MCF 10A (cell line): Measurements from ENCODE around the gene ADM2. TPM values are rescaled to one million over a fixed set of nuclear protein-coding genes. Genes with fewer than 3 reads are reported as not detected.

Experiments
- BruUV-seq: library from RNA; stranded (reverse); fragments of 400-500 nt; replicated peaks from 2 replicates; lab custom pipeline; 2021; lab: Mats Ljungman, UMichigan
- CTCF ChIA-PET: fragments of 300-600 bp; sonication (Branson Sonifier 250); formaldehyde crosslinking; extraction: SDS; loops from one replicate; lab custom pipeline; 2021; ENCODE audit warnings: antibody characterized with exemption, inconsistent platforms; lab: Yijun Ruan, JAX
- POLR2A ChIA-PET: fragments of 300-600, 350-650 bp; sonication (Branson Sonifier 250); formaldehyde crosslinking; extraction: SDS; loops from one replicate; lab custom pipeline; 2020; ENCODE audit warnings: antibody characterized with exemption, inconsistent platforms; lab: Yijun Ruan, JAX
- DNase-seq: peaks from one replicate; pipeline ENCODE4 v3.0.0-alpha.2; 2018; ENCODE audit not compliant: unreplicated experiment
- H3K27ac Mint-ChIP-seq: one replicate; pipeline ENCODE4 v1.8.0; 2022; ENCODE audit warnings: mild to moderate bottlenecking, low read depth, mixed read lengths; ENCODE audit not compliant: unreplicated experiment
- H3K27me3 Mint-ChIP-seq: one replicate; pipeline ENCODE4 v1.8.0; 2022; ENCODE audit warnings: mixed read lengths; ENCODE audit not compliant: insufficient read depth, unreplicated experiment
- H3K36me3 Mint-ChIP-seq: one replicate; pipeline ENCODE4 v1.8.0; 2022; ENCODE audit warnings: mild to moderate bottlenecking, moderate library complexity, mixed read lengths; ENCODE audit not compliant: insufficient read depth, unreplicated experiment
- H3K4me1 Mint-ChIP-seq: one replicate; pipeline ENCODE4 v1.8.0; 2022; ENCODE audit warnings: mixed read lengths; ENCODE audit not compliant: insufficient read depth, unreplicated experiment
- H3K4me3 Mint-ChIP-seq: one replicate; pipeline ENCODE4 v1.8.0; 2022; ENCODE audit warnings: mild to moderate bottlenecking, moderate library complexity, mixed read lengths; ENCODE audit not compliant: unreplicated experiment
- H3K9me3 Mint-ChIP-seq: one replicate; pipeline ENCODE4 v1.8.0; 2022; ENCODE audit warnings: mixed read lengths; ENCODE audit not compliant: unreplicated experiment
- CTCF ChIP-seq: fragments of 200-600 bp; IDR thresholded peaks from one replicate; pipeline ENCODE4 v1.8.0; 2022; ENCODE audit warnings: antibody characterized with exemption, mild to moderate bottlenecking; ENCODE audit not compliant: unreplicated experiment
- intact Hi-C: fragments of 100-400 bp; cut with micrococcal nuclease; formaldehyde crosslinking; loops from 2 replicates; pipeline ENCODE4 v1.14.1; 2022
- total RNA-seq: library from RNA; stranded (reverse); gene quantifications from 2 replicates; pipeline ENCODE4 v1.2.3, GENCODE V29; 2022

The ADM2 gene
- total RNA-seq, 1 experiment from 2014 or later: 39.7 TPM

DNA sequence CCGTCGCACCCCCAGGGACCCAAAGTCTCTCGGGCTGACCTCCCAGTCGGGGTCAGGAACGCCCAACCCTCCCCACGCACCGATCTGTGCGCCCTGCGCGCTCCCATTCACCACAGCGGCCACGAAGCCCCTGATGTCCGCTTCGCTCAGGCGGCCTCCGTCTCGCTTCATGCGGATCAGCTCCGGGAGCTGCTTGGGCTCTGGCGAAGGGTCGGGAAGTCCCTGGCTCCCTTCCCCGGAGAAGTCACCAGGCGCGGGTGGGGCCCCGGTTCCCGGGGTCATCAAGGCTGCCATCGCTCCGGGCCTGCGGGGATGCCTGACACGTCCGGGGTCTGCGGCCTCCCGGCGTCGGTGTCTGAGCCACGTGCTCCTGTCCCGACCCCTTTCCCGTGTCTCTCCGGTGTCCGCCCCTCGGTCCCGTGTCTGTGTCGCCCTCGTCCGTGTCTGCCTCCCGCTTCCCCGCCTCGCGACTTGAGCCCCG is 48.1 kb downstream of the ADM2 start:
- no peaks in the 10 kb centered on the region for H3K27me3 Mint-ChIP-seq
- no peak for DNase-seq
- ChIA-PET CTCF (interaction anchor here (0.6 to 1.7 kb wide), 4 partner anchors 33 to 381 kb away, joined by 3 to 7 read pairs (median 4); partner anchors contain the start of gene SYCE3), POLR2A (interaction anchor here (0.6 to 7.1 kb wide), 12 partner anchors 10 to 99 kb away, joined by 3 to 170 read pairs (median 9); partner anchors contain the start of genes ARSA, CHKB, KLHDC7B and LMF2)
- H3K4me3 Mint-ChIP-seq: peak overlapping the region; percentile 85
- H3K27ac Mint-ChIP-seq: no peak overlapping the region
- no peaks in the 10 kb centered on the region for H3K9me3 Mint-ChIP-seq
- H3K4me1 Mint-ChIP-seq: peaks cover 28% of the 10 kb centered on the region
- TSS peak; percentile 29 for BruUV-seq
- intact Hi-C loops: loop anchor here (5.0 kb wide), 1 partner anchor 53 kb away; the partner anchor contains the start of gene CHKB
- H3K36me3 Mint-ChIP-seq: peaks cover 52% of the 10 kb centered on the region
- no peak for TF ChIP-seq CTCF

DNA sequence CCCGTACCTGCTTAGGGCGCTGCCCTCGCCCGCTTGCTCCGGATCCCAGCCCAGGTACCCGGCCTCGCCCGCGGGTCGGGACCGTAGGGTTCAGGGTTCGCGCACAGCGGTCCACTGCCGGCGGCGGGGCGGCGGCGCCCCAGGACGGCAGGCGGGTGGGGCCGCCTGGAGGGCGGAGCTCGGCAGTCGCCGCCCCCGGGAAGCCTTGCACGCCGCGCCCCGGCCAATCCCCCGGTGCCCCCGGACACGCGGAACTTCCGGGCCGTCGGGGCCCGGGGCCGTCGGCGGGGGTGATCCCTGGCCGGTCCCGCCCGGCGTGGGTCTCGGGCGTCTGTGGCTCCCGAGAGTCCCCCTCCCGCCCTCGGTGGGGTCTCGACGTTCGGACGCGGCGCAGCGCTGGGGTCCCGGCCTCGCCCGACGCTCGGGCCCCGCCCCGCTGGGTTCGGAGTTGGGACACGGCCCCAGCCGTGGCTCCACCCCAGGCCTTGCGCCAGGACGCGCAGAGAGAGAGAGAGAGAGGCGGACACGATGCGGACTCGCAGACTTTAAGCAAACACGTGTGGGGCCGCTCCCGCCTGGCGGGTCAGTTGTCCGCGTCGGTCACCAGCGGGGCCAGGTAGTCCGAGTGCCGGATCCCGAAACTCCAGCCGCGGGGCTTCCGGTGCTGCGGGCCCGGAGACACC is 48.7 kb downstream of the ADM2 start, which contains the start of gene TYMP:
TSS of gene TYMP (minus strand) at position 116 of the 683 bp plus-strand sequence. CDS start 303 bp downstream, outside the sequence.
- intact Hi-C loops: loop anchor here (2.0 to 5.0 kb wide), 2 partner anchors 52 to 91 kb away; partner anchors contain the start of gene CHKB
- peak within 1 kb of the TSS; percentile 85 for H3K4me3 Mint-ChIP-seq
- no peaks in the 10 kb centered on the region for H3K27me3 Mint-ChIP-seq
- no peak for TF ChIP-seq CTCF
- H3K27ac Mint-ChIP-seq: peak within 1 kb of the TSS; percentile 97
- no peaks in the 10 kb centered on the region for H3K9me3 Mint-ChIP-seq
- ChIA-PET CTCF (no interaction called here), POLR2A (interaction anchor here (0.6 to 7.1 kb wide), 11 partner anchors 9 to 98 kb away, joined by 3 to 170 read pairs (median 9); partner anchors contain the start of genes ARSA, CHKB, KLHDC7B and LMF2)
- no TSS peak for BruUV-seq
- H3K4me1 Mint-ChIP-seq: peaks cover 22% of the 10 kb centered on the region
- peak; percentile 90 for DNase-seq
- H3K36me3 Mint-ChIP-seq: peaks cover 46% of the 10 kb centered on the region

GRCh38 chr22:50530580-50530876 is 49.2 kb downstream of the ADM2 start:
- DNase-seq: no peak
- no peaks in the 10 kb centered on the region for H3K27me3 Mint-ChIP-seq

More at GRCh38 chr22:50530580-50530876, 49.2 kb downstream of the ADM2 start:
- no peak for TF ChIP-seq CTCF
- Mint-ChIP-seq H3K9me3 (no peaks in the 10 kb centered on the region), H3K4me1 (peaks cover 22% of the 10 kb centered on the region), H3K4me3 (peak overlapping the region; percentile 85), H3K36me3 (peaks cover 41% of the 10 kb centered on the region), H3K27ac (peak overlapping the region; percentile 97)
- BruUV-seq: no TSS peak
- POLR2A ChIA-PET: interaction anchor here (0.7 to 2.3 kb wide), 7 partner anchors 10 to 92 kb away, joined by 3 to 33 read pairs (median 7); partner anchors contain the start of genes KLHDC7B, LMF2, NCAPH2 and SYCE3
- CTCF ChIA-PET: no interaction called here
- intact Hi-C loops: loop anchor here (2.0 kb wide), 1 partner anchor 90 kb away; no protein-coding TSS in a partner anchor
